Measurements from ENCODE around the gene CISD3. TPM values are rescaled to one million over a fixed set of nuclear protein-coding genes. Genes with fewer than 3 reads are reported as not detected.
A peak's percentile ranks its signal among the peaks of the same experiment; 100 is the strongest.

CISD3 gene
- total RNA-seq, 1 donor from 2014 or later: 75.9 TPM

- no peak for DNase-seq
- TF ChIP-seq CTCF (IDR thresholded peaks at IDR 0.05; ENCODE audit: borderline replicate concordance): no peak
- no peaks in the 10 kb centered on the region for H3K9me3 ChIP-seq (replicated peaks)
- H3K4me1 ChIP-seq: peaks cover 45% of the 10 kb centered on the region
- no peaks in the 10 kb centered on the region for H3K27me3 ChIP-seq (ENCODE audit: low read depth)
- H3K4me3 ChIP-seq: no peak overlapping the region
- peaks cover 94% of the 10 kb centered on the region for H3K36me3 ChIP-seq
- peak overlapping the region; percentile 8 for H3K27ac ChIP-seq (replicated peaks)
- intact Hi-C loops (cut with micrococcal nuclease): no loop called here
Measured at GRCh38 chr17:38713456-38714075, 16.6 kb upstream of the CISD3 start.

GRCh38 chr17:38715216-38715943 is 14.8 kb upstream of the CISD3 start:
- H3K9me3 ChIP-seq (replicated peaks): no peaks in the 10 kb centered on the region
- no peak overlapping the region for H3K27ac ChIP-seq (replicated peaks)
- no peak overlapping the region for H3K4me3 ChIP-seq
- peaks cover 97% of the 10 kb centered on the region for H3K36me3 ChIP-seq
- no peaks in the 10 kb centered on the region for H3K27me3 ChIP-seq (ENCODE audit: low read depth)
- DNase-seq: no peak
- H3K4me1 ChIP-seq: peaks cover 28% of the 10 kb centered on the region
- no peak for TF ChIP-seq CTCF (IDR thresholded peaks at IDR 0.05; ENCODE audit: borderline replicate concordance)
- intact Hi-C loops (cut with micrococcal nuclease): no loop called here

GRCh38 chr17:38716368-38717005 is 13.7 kb upstream of the CISD3 start:
- no peaks in the 10 kb centered on the region for H3K27me3 ChIP-seq (ENCODE audit: low read depth)
- TF ChIP-seq CTCF (IDR thresholded peaks at IDR 0.05; ENCODE audit: borderline replicate concordance): no peak
- no peak overlapping the region for H3K4me3 ChIP-seq
- no peaks in the 10 kb centered on the region for H3K9me3 ChIP-seq (replicated peaks)
- H3K4me1 ChIP-seq: peaks cover 17% of the 10 kb centered on the region
- peaks cover 100% of the 10 kb centered on the region for H3K36me3 ChIP-seq
- intact Hi-C loops (cut with micrococcal nuclease): no loop called here
- no peak overlapping the region for H3K27ac ChIP-seq (replicated peaks)
- DNase-seq: no peak

GRCh38 chr17:38717139-38717745 is 12.9 kb upstream of the CISD3 start:
- Histone ChIP-seq H3K4me1 (peaks cover 13% of the 10 kb centered on the region), H3K36me3 (peaks cover 100% of the 10 kb centered on the region), H3K9me3 (replicated peaks) (no peaks in the 10 kb centered on the region), H3K27me3 (ENCODE audit: low read depth) (no peaks in the 10 kb centered on the region), H3K4me3 (no peak overlapping the region), H3K27ac (replicated peaks) (no peak overlapping the region)
- no peak for TF ChIP-seq CTCF (IDR thresholded peaks at IDR 0.05; ENCODE audit: borderline replicate concordance)
- intact Hi-C loops (cut with micrococcal nuclease): no loop called here
- no peak for DNase-seq

GRCh38 chr17:38719289-38719942 is 10.7 kb upstream of the CISD3 start:
- DNase-seq: no peak
- peaks cover 88% of the 10 kb centered on the region for H3K36me3 ChIP-seq
- H3K27me3 ChIP-seq (ENCODE audit: low read depth): no peaks in the 10 kb centered on the region
- TF ChIP-seq CTCF (IDR thresholded peaks at IDR 0.05; ENCODE audit: borderline replicate concordance): no peak
- peak overlapping the region; percentile 12 for H3K27ac ChIP-seq (replicated peaks)
- H3K4me1 ChIP-seq: peaks cover 9% of the 10 kb centered on the region
- no peaks in the 10 kb centered on the region for H3K9me3 ChIP-seq (replicated peaks)
- intact Hi-C loops (cut with micrococcal nuclease): no loop called here
- no peak overlapping the region for H3K4me3 ChIP-seq
